NCI-H82 treated with DMSO at 0.1 percent for 48 hours (cell line): ENCODE measurements around the gene KRT80.

Source experiments
- DNase-seq: peaks from one replicate; lab custom pipeline; 2025; ENCODE audit not compliant: unreplicated experiment; lab: John Stamatoyannopoulos, UW

The KRT80 gene

DNA sequence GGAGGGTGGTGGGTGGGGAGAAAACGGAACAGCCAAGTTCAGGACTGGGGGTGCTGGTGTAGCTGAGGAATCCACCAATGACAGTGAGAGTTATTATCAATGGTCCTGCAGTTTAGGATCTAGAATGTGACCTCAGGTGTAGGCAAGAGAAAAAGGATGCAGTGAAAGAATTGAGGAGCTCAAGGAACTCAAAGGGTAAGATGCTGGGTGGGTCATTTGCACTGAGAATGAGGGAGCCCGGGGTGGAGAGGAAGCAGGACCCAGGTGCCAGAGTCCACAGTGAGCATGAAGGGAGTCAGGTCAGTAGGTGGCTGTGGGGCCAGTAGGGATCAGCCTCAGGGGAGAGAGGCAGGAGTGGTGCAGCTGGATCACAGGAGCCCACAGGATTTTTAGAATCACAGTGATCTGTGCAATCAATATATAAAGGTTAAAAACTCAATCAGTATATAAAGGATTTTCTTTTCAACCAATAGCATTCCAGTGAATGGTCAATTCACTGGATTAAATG lies 38.1 kb upstream of the KRT80 start:
- DNase-seq, result no peak

DNA sequence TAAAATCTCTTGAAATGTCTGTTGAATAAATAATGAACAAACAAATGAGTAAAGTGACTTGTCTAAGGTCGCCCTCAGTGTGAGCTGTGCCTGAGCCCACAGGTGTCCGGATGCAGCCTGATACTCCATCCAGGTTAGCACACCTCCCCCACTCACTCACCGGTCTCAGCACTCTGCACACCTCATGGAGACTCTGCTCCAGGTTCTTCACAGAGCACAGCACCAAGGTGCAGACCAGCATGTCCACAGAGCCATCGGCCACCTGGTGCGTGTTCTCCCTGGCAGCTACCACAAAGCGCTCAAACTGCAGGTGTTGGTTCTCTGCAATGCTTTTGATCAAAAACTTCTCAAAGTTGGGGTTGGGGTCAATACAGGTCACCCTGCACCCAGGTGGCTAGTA lies 37.1 kb upstream of the KRT80 start:
- no peak for DNase-seq

DNA sequence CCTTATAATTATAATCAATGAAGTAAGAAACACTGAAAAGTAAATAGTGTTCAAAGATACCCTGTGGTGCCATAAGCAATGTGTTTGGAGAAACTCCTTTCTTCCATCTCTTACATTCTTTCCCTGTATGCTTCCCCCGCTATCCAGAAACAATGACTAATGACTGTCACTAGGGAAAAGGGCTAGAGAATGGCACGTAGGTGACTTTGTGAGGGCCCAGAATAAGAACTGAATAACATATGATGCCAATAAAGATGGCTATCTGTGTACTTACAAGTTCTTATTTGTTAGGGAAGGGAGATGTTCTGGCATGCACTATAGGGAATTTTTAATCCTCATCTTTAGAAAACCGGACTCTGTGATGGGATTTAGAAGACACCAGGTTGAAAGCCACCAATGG lies 36.6 kb upstream of the KRT80 start:
- no peak for DNase-seq

DNA sequence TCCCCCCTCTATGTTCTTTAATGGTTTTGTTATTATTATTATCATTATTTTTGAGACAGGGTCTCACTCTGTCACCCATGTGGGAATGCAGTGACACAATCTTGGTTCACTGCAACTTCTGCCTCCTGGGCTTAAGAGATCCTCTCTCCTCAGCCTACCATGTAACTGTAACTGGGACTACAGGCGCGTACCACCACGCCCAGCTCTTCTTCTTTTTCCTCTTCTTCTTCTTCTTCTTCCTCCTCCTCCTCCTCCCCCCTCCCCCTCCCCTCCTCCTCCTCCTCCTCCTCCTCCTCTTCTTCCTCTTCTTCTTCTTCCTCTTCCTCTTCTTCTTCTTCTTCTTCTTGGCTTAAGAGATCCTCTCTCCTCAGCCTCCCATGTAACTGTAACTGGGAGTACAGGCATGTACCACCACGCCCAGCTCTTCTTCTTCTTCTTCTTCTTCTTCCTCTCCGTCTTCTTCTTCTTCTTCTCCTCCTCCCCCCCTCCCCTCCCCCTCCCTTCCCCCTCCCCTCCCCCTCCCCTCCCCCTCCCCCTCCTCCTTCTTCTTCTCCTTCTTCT lies 35.9 kb upstream of the KRT80 start:
- DNase-seq, result no peak

DNA sequence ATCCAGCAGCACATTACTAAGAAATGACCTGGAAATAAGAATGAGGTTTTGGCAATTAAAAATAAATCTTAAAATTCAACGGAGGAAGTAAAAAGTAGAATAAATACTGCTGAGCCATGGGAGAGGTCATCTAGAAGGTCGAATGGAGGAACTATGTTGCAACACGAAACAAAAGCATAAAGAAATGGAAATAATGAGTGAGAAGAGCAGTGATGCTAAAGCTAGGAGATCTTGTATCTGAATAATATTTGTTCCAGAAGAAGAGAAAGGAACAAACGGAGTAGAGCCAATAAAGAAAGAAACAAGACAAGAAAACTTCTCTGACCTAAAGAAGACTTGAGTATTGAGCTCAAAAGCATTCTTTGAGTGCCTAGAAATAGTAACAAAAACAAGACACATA lies 34.6 kb upstream of the KRT80 start:
- DNase-seq, result no peak

DNA sequence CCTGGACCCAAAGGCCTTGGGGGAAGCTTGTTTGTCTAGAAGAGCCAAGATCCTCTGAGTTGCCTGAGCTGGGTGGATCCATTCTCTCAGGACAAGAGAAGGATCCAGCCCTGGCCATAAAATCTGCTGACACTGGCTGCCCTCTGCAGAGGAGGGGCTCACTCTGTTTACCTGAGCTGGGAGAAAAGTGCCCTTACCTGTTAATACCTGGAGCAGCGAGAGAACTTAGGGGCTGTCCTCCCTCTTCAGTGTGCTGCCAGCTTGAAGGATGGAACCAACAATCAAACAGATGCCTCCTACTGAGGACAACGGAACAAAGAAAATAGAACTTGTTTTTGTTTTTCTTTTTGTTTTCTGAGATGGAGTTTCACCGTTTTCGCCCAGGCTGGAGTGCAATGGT lies 33.9 kb upstream of the KRT80 start:
- no peak for DNase-seq

DNA sequence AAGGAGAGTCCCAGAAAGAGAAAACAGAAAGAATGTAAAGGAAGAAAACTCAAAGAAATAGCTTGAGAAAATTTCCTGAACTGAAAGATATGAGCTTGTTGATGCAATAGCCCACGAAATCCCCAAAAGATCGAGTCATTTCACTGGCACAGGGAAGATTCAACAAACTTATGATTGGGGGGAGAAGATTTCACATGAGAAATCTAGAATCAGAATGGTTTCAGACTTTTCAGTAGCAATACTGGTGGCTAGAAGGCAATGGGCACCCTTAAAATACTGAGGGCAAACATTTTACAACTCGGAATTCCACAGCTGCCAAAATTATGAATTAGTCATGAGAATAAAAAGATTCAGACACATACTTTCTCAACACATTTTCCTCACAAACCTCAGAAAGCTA lies 32.3 kb upstream of the KRT80 start:
- no peak for DNase-seq

DNA sequence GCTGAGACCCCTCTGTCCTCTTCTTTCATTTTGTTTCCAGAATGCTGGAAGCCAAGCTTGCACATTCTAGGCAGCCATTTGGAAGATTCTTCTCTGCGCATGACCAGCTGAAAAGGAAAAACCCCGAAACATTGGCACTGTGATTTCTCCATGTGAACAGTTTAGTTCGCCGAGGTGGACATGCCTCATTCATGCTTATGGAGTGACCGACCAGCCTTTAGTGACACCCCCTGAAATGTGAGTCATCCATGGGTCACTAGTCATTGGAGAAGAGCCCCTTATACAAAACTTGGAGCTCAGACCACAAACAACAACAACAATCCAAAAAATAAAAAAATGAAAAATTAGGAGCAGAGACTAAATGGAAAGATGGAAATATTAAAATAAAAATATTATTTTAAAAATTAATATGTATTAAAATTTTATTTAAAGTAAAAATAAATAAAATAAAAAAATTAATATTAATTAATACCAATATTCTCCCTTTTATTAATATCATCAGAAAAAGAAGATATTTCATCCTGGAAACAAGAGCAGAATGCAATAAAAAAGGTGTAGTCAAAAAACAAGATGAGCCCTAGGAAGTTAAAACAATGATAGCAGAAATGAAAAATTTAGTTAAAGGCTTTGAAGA lies 31.7 kb upstream of the KRT80 start:
- DNase-seq, result no peak

DNA sequence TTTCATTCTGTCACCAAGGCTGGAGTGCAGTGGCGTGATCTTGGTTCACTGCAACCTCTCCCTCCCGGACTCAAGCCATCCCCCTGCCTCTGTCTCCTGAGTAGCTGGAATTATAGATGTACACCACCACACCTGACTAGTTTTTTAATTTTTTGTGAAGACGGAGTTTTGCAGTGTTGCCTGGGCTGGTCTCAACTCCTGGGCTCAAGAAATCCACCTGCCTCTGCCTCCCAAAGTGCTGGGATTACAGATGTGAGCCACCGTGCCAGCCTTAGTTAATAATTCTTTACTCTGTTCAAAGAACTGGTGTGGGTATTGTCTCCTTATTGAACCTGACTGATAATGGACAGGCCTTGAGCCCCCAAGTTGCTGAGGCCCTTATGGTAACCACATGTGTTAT lies 30.9 kb upstream of the KRT80 start:
- no peak for DNase-seq

DNA sequence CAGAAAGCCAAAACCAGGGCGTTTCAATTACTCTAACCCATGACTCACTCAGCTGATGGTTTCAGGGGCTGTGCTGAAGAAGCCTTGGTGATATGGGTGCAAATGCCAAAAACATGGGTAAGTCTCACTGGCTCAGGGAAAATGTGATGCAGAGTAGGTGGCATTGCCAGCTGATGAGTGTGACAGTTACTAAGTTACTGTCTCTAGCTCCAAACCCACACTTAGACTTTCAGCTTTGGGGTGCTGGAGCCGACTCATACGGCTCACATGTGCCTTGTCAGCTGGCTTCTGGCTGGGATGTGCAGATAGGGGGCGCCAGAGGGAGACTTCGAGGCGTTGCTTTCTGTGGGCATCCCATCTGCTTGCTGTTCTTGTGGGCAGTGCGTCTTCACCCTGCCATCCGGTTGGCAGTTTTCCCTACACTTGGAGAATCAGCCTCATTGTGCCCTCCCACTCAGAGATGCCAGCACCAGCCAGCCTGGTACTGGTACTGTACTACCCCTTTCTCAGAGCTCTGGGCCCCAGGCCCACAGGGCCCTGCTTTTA lies 30.2 kb upstream of the KRT80 start:
- DNase-seq, result no peak

DNA sequence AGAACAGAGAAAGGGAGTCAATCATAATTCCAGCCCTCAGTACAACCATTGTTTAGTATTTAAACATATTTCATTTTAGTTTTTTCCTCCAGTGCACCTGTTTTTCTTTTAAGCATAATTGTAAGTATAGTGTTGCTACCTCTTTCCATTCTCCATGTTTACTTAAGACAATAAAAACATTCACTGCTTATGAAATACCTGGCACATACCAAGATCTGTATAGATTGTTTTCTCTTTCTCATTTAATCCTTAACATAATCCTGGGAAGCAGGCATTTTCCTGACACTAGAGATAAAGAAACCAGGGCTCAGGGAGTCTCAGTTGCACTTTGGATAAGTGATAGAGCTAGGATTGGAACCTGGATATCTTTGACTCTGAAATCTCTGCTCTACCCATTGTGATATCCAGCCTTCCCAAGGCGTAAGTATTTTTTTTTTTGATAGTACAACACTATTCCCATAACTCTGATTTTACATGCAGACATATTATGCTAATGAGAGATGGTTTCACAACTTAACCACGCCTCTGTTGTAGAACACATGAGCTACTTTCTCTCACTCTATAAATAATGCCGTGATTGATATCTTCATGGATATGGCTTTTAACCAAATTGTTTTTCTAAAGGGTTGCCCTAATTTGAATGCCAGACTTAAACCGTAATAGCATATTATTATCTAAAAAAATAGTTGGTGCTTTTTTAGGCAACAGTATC lies 29.4 kb upstream of the KRT80 start:
- no peak for DNase-seq

DNA sequence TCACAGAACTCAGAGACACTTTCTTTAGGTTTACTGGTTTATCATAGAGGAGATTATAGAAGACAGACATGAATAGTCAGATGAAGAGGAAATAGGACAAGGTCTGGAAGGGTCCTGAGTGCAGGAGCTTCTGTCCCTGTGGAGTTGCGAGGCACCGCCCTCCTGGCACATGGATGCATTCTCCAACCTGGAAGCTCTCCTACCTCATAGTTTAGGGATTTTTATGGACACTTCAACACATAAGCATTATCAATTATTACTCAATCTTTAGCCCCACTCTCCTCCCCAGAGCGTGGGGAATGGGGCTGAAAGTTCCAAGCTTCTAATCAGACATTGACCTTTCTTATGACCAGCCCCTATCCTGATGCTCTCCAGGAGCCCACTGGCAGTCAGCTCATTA lies 28.7 kb upstream of the KRT80 start:
- DNase-seq, result no peak

DNA sequence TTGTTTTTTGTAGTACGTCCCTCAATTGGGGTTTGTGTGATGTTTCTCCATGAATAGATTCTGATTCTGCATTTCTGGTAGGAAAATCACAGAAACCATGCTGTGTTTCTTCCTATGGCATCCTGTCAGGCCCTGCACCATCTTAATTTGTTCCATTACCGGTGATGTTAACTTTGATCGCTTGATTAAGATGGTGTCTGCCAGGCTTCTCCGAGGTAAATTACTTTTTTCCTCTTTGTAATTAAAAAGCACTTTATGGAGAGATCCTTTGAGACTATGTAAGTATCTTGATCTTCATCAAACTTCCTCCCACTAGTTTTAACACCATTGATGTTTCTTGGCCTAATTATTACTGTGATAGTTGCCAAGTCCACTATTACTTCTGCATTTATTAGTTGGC lies 26.2 kb upstream of the KRT80 start:
- DNase-seq, result no peak

DNA sequence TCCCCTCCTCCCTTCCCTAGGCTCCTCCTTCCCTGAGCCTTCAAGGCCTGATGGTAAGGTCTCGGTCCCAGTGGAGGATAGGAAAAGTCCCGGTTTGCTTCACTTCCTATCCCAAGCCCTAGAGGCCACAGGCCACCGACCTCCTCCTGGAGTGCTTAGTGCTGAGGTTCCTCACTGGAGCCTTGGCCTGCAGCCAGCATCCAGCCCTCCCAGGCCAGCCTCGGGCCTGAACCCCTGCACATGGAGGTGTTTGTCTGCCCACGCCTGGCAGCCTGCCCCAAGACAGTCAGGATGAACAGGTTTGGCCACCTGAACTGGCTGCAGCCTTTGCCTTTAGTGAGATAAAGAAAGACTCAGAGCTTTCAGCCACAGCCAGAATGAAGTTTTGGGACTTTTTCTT lies 25.4 kb upstream of the KRT80 start:
- DNase-seq, result no peak

DNA sequence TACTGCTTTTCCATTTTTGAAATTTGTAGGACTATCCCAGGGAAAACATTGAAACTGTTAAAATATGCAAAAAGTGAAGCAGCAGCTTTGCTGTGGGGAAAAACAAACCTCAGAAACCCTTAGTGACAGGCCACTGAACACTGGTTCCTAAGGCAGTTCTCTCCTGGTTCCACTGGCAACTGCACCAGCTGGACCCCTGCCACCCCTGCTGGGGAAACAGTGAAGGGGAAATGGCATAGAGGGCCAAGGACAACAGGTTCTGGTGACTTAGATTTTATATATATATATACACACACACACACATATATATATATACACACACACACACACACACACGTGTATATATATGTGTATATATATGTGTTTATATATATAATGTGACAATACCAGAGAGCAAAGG lies 25.0 kb upstream of the KRT80 start:
- DNase-seq, result no peak

DNA sequence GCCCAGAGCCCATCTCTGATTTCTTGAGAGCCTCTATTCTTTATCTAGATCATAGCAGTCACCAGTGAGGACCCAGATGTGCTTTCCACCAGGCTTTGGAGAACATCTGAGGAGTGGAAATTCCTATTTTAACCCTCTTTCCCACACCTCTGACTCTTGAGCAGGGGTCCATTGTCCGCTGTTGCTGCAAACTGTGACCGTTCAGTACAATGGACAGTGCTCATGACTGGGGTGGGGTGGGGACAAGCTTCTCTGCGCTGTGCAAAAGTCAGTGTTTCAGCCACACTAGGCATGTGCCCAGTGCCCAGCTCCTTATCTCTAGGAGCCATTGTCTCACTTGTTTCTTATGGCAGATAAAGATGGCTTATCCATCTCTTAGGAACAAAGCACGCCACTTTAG lies 24.3 kb upstream of the KRT80 start:
- no peak for DNase-seq

DNA sequence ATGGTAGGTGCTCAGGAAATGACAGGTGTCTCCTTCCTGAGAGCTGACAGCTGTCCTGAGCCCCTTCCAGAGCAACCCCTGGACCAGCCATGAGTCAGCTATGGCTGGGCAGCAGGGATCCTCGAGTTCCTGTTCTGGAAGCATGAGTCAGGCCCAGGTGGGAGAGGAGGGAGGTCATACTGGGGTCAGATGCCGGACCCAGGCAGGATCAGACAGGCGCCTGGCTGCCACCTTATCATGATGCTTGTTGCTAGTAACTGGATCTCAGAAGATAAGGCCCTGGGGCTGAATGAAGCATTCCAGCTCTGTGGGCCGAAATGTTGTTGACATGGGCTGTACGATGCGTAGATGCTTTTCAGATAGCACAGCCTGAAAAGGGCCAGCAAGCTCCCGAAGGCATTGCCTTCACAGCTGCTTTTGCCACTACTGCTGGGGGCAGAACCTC lies 23.8 kb upstream of the KRT80 start:
- DNase-seq, result no peak

DNA sequence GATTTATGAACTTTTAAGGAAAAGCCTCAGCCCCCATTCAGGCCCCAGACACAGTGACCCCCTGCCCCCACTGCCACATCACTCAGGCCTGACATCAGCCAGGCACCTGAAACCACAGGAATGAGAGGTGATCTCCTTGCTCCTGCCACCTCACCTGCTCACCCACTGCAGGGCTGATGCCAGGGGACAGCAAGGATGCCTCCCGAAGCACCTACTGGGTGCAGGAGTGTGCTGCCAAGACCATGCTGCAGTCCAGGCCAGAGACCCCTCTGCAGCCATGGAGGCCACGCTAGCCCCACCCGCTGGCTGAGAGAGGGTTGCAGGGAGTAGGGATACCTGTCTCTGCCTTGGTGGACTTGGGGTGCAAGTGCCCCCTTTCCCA lies 22.6 kb upstream of the KRT80 start:
- DNase-seq, result no peak

DNA sequence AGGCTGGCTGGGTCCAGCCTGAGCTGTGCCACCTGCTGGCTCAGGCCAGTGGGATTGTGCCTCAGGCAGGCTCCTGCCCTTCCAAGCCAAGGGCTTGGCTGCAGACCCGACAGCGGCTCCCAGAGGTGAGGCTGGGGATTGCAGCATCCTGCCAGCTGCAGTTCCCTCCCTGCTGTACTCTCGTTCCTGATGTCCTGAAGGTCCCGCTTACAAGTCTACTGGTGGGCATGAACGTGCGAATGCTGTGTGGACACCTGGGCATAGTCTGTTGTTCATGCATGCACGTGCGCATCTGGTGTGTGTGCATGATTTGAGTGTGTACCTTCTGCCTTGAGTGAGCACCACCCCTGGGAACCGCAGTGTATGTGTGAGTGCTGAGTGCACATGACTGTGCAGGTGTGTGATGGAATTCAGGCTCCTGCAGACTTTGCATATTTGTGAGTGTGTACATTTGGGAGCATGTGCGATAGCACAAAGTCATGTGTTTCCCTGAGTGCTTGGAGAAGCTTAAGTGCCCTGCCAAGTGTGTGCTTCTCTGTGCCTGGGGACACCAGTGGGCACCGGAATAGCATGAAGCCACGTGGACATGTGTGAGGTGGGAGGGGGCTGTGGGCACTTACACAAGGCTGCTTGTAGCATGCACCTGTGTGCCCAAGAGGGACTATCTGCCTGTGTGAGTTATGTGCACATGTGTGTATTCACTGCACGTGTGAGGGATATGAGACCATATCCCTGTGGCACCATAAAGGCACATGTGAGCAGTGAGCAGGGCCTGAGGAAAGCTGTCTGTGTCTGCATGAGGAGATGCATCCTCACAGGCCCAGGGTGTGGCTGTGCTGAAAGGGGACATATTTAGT lies 22.0 kb upstream of the KRT80 start:
- peak; percentile 18 for DNase-seq

DNA sequence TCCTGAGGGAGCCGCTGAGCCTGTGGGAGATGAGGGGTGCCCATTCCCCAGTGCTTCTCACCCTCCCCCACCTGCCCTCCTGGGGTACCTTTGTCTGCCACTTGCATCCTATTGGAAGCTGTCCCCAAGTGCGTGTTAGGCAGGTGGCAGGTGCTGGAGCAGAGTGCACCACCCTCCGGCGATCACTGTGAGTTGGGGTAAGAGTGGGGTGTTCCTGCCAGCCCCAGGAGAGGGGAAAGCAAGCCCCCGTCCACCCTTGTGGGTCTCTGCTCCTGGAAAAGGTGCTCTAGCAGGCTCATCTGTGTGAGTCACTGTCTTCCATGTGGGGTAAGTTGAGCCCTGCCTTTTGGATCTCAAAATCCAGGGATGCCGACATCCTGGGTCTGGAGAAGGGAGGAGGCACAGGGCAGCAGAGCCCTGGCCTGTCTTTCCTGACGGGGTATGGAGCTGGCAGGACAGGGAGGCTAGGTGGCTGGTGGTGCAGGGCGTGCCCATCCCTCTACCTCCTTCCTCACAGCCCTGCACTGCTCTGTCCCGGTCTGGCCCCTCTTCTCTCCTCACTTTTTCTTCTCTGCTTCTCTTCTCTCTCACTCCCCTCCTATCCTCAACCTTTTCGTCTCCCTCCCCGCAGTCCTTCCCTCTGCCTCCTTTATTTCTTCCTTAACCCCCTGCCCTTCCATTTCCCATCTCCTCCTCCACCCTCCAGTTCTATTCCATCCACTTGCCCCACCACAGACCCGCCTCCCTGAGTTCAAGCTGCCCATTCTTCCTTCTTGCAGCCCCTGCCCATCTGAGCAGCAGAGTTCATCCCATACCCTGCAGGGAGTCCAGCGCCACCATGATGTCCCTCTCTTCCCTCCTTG lies 21.1 kb upstream of the KRT80 start:
- no peak for DNase-seq
